Measurements from ENCODE around the gene SHCBP1L. TPM values are rescaled to one million over a fixed set of nuclear protein-coding genes. Genes with fewer than 3 reads are reported as not detected.

Gene SHCBP1L
- total RNA-seq, 3 donors from 2014 or later, result 0.80 TPM; not detected in 2

GRCh38 chr1:182995894-182996293, 42.9 kb upstream of the SHCBP1L start:
- H3K27ac ChIP-seq, result no peak overlapping the region
- no peaks in the 10 kb centered on the region for H3K9me3 ChIP-seq
- TF ChIP-seq POLR2AphosphoS5 (IDR thresholded peaks at IDR 0.05) (no peak), CTCF (IDR thresholded peaks at IDR 0.05) (no peak), POLR2A (IDR thresholded peaks at IDR 0.05) (no peak)
- no peaks in the 10 kb centered on the region for H3K36me3 ChIP-seq
- DNase-seq (ENCODE audit: low spot score in 2 of 2), result no peak
- H3K27me3 ChIP-seq, result no peaks in the 10 kb centered on the region
- no peaks in the 10 kb centered on the region for H3K4me1 ChIP-seq
- no peak overlapping the region for H3K4me3 ChIP-seq
- intact Hi-C loops (cut with DNase I; ENCODE audit: low total_unique reads), result loop anchor here (5.0 kb wide), 1 partner anchor 629 kb away; no protein-coding TSS in a partner anchor

GRCh38 chr1:182993746-182994145, 40.8 kb upstream of the SHCBP1L start:
- no peak for DNase-seq (ENCODE audit: low spot score in 2 of 2)
- Histone ChIP-seq H3K27me3 (no peaks in the 10 kb centered on the region), H3K4me1 (no peaks in the 10 kb centered on the region), H3K27ac (no peak overlapping the region), H3K4me3 (no peak overlapping the region), H3K9me3 (no peaks in the 10 kb centered on the region), H3K36me3 (no peaks in the 10 kb centered on the region)
- intact Hi-C loops (cut with DNase I; ENCODE audit: low total_unique reads), result no loop called here
- no peak for TF ChIP-seq POLR2AphosphoS5 (IDR thresholded peaks at IDR 0.05)
- TF ChIP-seq CTCF (IDR thresholded peaks at IDR 0.05), result no peak
- no peak for TF ChIP-seq POLR2A (IDR thresholded peaks at IDR 0.05)

GRCh38 chr1:182990413-182991144, 37.6 kb upstream of the SHCBP1L start:
- intact Hi-C loops (cut with DNase I; ENCODE audit: low total_unique reads), result no loop called here
- Histone ChIP-seq H3K4me1 (no peaks in the 10 kb centered on the region), H3K36me3 (no peaks in the 10 kb centered on the region), H3K4me3 (no peak overlapping the region), H3K27me3 (no peaks in the 10 kb centered on the region), H3K9me3 (no peaks in the 10 kb centered on the region), H3K27ac (no peak overlapping the region)
- DNase-seq (ENCODE audit: low spot score in 2 of 2), result no peak
- TF ChIP-seq CTCF (IDR thresholded peaks at IDR 0.05), result no peak
- no peak for TF ChIP-seq POLR2A (IDR thresholded peaks at IDR 0.05)
- no peak for TF ChIP-seq POLR2AphosphoS5 (IDR thresholded peaks at IDR 0.05)

- Histone ChIP-seq H3K4me3 (no peak overlapping the region), H3K27me3 (no peaks in the 10 kb centered on the region), H3K27ac (no peak overlapping the region), H3K36me3 (no peaks in the 10 kb centered on the region), H3K9me3 (no peaks in the 10 kb centered on the region), H3K4me1 (no peaks in the 10 kb centered on the region)
- intact Hi-C loops (cut with DNase I; ENCODE audit: low total_unique reads), result no loop called here
- TF ChIP-seq POLR2AphosphoS5 (IDR thresholded peaks at IDR 0.05), result no peak
- no peak for TF ChIP-seq CTCF (IDR thresholded peaks at IDR 0.05)
- no peak for TF ChIP-seq POLR2A (IDR thresholded peaks at IDR 0.05)
- DNase-seq (ENCODE audit: low spot score in 2 of 2), result no peak
Observed at GRCh38 chr1:182985876-182986275, 32.9 kb upstream of the SHCBP1L start.

GRCh38 chr1:182984621-182985020, 31.7 kb upstream of the SHCBP1L start:
- H3K4me1 ChIP-seq, result no peaks in the 10 kb centered on the region
- intact Hi-C loops (cut with DNase I; ENCODE audit: low total_unique reads), result no loop called here
- no peaks in the 10 kb centered on the region for H3K9me3 ChIP-seq
- no peak overlapping the region for H3K27ac ChIP-seq
- H3K27me3 ChIP-seq, result no peaks in the 10 kb centered on the region
- no peak for DNase-seq (ENCODE audit: low spot score in 2 of 2)
- no peaks in the 10 kb centered on the region for H3K36me3 ChIP-seq
- H3K4me3 ChIP-seq, result no peak overlapping the region
- TF ChIP-seq POLR2AphosphoS5 (IDR thresholded peaks at IDR 0.05) (no peak), CTCF (IDR thresholded peaks at IDR 0.05) (no peak), POLR2A (IDR thresholded peaks at IDR 0.05) (no peak)

Data from breast epithelium (tissue), 4 donors.